ENCODE measurements around the gene AHCYL2. TPM values are rescaled to one million over a fixed set of nuclear protein-coding genes. Genes with fewer than 3 reads are reported as not detected.

AHCYL2 gene
- total RNA-seq, 2 donors from 2014 or later = 30.8 to 31.4 TPM

- H3K4me3 ChIP-seq (ENCODE audit: low read length) = no peak overlapping the region
- no peak for DNase-seq
- Mint-ChIP-seq H3K36me3 (ENCODE audit: low read depth) (no peaks in the 10 kb centered on the region), H3K9me3 (no peaks in the 10 kb centered on the region), H3K4me1 (peaks cover 4% of the 10 kb centered on the region), H3K27ac (no peak overlapping the region), H3K27me3 (ENCODE audit: insufficient read depth) (no peaks in the 10 kb centered on the region), H3K4me3 (no peak overlapping the region)
- no peak overlapping the region for H3K9ac ChIP-seq (ENCODE audit: extremely low read depth, low read length, poor library complexity, severe bottlenecking)
- TF ChIP-seq CTCF (conservative IDR thresholded peaks at IDR 0.05) = no peak
- no peaks in the 10 kb centered on the region for H3K36me3 ChIP-seq (ENCODE audit: control insufficient read depth, insufficient read depth, low read length)
- H3K4me1 ChIP-seq (ENCODE audit: control insufficient read depth, insufficient read depth, low read length) = no peaks in the 10 kb centered on the region
- H3K27ac ChIP-seq (ENCODE audit: low read depth, low read length) = no peak overlapping the region
- H3K27me3 ChIP-seq (ENCODE audit: control insufficient read depth, insufficient read depth, low read length, poor library complexity, severe bottlenecking) = no peaks in the 10 kb centered on the region
- H3K9me3 ChIP-seq (ENCODE audit: control insufficient read depth, low read length) = no peaks in the 10 kb centered on the region
- 87 to 100% methylated on average over 1 of the region's 1 CpG for WGBS, 2 experiments (ENCODE audit: insufficient coverage in 1 of 2, insufficient read length in 1 of 2)
Measured at GRCh38 chr7:129265328-129265727, 40.5 kb downstream of the AHCYL2 start.

GRCh38 chr7:129266181-129266580 lies 41.4 kb downstream of the AHCYL2 start:
- H3K27ac ChIP-seq (ENCODE audit: low read depth, low read length) = no peak overlapping the region
- WGBS, 2 experiments (ENCODE audit: insufficient coverage in 1 of 2, insufficient read length in 1 of 2) = 93 to 100% methylated on average over 4 to 6 of the region's 6 CpGs
- H3K9me3 ChIP-seq (ENCODE audit: control insufficient read depth, low read length) = no peaks in the 10 kb centered on the region
- no peak for TF ChIP-seq CTCF (conservative IDR thresholded peaks at IDR 0.05)
- no peaks in the 10 kb centered on the region for H3K27me3 ChIP-seq (ENCODE audit: control insufficient read depth, insufficient read depth, low read length, poor library complexity, severe bottlenecking)
- H3K4me1 ChIP-seq (ENCODE audit: control insufficient read depth, insufficient read depth, low read length) = no peaks in the 10 kb centered on the region
- Mint-ChIP-seq H3K4me1 (peaks cover 3% of the 10 kb centered on the region), H3K4me3 (no peak overlapping the region), H3K27ac (no peak overlapping the region), H3K36me3 (ENCODE audit: low read depth) (no peaks in the 10 kb centered on the region), H3K9me3 (no peaks in the 10 kb centered on the region), H3K27me3 (ENCODE audit: insufficient read depth) (no peaks in the 10 kb centered on the region)
- no peak overlapping the region for H3K4me3 ChIP-seq (ENCODE audit: low read length)
- no peak overlapping the region for H3K9ac ChIP-seq (ENCODE audit: extremely low read depth, low read length, poor library complexity, severe bottlenecking)
- H3K36me3 ChIP-seq (ENCODE audit: control insufficient read depth, insufficient read depth, low read length) = no peaks in the 10 kb centered on the region
- DNase-seq = no peak

- H3K9me3 Mint-ChIP-seq = peaks cover 11% of the 10 kb centered on the region
- 98 to 100% methylated on average over 3 of the region's 3 CpGs for WGBS, 2 experiments (ENCODE audit: insufficient coverage in 1 of 2, insufficient read length in 1 of 2)
- H3K27ac ChIP-seq (ENCODE audit: low read depth, low read length) = no peak overlapping the region
- no peak for DNase-seq
- H3K9ac ChIP-seq (ENCODE audit: extremely low read depth, low read length, poor library complexity, severe bottlenecking) = no peak overlapping the region
- H3K36me3 Mint-ChIP-seq (ENCODE audit: low read depth) = peaks cover 19% of the 10 kb centered on the region
- no peaks in the 10 kb centered on the region for H3K27me3 ChIP-seq (ENCODE audit: control insufficient read depth, insufficient read depth, low read length, poor library complexity, severe bottlenecking)
- no peaks in the 10 kb centered on the region for H3K27me3 Mint-ChIP-seq (ENCODE audit: insufficient read depth)
- H3K36me3 ChIP-seq (ENCODE audit: control insufficient read depth, insufficient read depth, low read length) = peaks cover 8% of the 10 kb centered on the region
- no peak overlapping the region for H3K27ac Mint-ChIP-seq
- H3K4me3 ChIP-seq (ENCODE audit: low read length) = no peak overlapping the region
- peaks cover 16% of the 10 kb centered on the region for H3K9me3 ChIP-seq (ENCODE audit: control insufficient read depth, low read length)
- no peaks in the 10 kb centered on the region for H3K4me1 ChIP-seq (ENCODE audit: control insufficient read depth, insufficient read depth, low read length)
- peaks cover 5% of the 10 kb centered on the region for H3K4me1 Mint-ChIP-seq
- no peak overlapping the region for H3K4me3 Mint-ChIP-seq
- TF ChIP-seq CTCF (conservative IDR thresholded peaks at IDR 0.05) = no peak
Measured at GRCh38 chr7:129270077-129270476, 45.2 kb downstream of the AHCYL2 start.

All from endodermal cell (in vitro differentiated cells).